GM21786 (cell line): ENCODE measurements around the gene KLHDC7B.
A peak's percentile ranks its signal among the peaks of the same experiment; 100 is the strongest.

Source experiments
- ATAC-seq: cut with Tn5 transposase; IDR thresholded peaks from one replicate; pipeline ENCODE4 v1.9.1; 2021; ENCODE audit not compliant: unreplicated experiment

Gene KLHDC7B

DNA sequence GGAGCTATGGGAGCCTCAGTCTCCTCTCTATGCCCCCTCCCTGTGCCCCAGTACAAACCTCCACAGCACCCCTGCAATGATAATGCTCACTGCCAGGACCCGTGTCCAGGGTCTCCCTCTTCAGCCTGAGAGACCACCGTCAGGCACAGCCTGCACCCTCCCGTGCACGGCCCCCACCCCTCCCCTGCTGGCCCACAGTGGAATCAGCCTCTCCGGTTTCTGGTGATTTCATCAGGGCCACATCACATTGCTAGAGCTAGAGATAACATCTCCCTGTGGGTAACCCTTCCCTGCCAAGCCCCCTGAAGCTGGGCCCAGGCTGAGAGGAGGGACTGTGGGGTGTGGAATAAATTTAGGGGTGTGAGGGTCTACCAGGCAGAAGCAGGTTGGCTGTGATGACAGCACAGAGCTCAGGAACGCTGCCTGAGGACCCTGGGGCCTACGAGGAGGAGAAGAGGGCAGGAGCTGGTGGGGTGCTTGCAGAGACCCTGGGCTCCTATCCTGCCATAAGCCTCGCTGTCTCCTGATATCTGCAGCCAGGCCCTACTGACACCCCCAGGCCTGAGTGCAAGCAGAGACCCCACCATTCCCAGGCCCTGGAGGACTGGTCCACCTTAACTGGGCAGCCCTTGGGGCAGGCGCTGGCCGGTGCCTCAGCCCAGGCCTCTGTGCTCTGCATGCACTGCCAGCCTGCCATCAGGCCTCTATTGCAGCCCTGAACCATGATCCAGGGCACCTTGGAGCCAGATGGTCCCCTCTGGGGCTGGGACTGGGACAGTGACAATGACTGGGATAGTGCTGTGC is at the start of gene KLHDC7B:
Gene KLHDC7B, plus strand, starts transcription at position 378 of the 804 bp plus-strand sequence. Its CDS starts 345 bp downstream, at position 723.
- ATAC-seq: no peak

DNA sequence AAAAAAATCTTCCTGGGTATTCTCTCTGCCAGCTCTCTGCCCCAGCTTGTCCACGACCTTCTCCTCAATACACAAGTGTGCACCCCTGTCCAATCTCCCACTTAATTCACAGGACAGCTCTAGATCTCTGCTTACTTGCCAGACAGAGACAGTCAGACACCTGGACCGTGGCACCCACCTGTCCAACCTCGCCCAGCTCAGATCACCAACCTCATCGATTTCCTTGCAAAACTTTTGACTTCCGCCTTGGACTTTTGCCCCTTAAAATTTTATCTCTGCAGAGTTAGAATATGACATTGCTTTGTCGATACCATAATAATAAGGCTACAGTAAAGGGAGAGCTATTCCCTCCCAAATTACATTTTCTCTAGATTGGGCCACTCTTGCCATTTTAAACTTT is 48.6 kb upstream of the KLHDC7B start:
- ATAC-seq: no peak

DNA sequence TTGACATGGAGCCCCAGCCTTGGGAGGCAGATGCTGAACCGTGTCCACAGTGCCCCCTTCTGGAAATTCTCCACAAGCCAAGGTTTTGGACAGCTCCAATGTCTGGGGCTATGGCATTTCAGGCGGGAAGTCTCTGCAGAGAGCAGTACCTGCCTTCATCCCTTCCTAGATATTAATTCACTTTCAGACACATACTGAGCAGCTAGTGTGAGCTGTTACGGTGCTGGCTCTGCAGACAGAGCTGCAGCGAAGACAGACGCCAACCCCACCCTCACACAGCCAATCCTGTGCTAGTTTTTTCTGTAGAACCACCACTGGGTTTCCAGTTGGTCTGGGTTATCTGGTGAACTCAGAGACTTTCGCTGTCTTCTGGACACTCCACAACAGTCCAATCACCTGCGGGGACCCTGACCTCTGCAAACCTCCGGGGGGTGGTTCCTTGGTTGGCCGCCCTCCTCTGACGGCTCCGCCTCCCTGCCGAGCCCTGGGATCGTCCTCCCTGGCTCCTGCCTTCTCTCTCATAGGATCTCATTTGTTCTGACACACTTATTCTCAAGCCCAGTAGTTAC is 47.3 kb upstream of the KLHDC7B start:
- no peak for ATAC-seq

DNA sequence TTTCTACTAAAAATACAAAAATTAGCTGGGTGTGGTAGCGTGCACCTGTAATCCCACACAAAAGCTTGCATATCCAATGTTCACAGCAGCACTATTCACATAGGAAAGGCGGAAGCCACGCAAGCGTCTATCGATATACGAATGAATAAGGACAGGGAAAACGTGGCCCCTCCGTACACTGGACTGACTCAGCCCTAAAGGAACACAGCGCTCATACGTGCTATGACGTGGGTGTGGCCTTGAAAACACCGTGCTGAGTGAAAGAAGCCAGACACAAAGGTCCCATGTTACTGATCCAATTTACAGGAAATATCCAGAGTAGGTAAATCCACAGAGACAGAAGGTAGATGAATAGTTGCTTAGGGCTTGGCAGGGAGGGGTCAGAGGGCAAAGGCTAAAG is 45.2 kb upstream of the KLHDC7B start:
- no peak for ATAC-seq

DNA sequence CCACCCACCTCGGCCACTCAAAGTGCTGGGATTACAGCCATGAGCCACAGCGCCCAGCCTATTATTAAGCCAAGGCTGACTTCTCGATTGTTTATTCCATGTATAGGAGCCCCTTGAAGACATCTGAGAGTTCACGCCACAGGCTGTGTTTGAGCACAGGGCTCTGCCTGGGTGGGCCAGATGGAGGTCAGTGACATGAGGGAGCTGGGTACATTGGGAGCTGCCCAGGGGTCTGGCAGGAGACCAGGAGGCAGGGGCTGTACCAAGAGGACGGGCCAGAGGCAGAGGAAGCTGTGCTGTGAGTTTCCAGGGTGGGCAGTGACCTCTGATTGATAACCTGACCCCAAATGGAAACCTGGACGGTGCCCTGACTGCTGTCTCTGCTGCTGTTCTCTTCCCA is 43.6 kb upstream of the KLHDC7B start:
- no peak for ATAC-seq

DNA sequence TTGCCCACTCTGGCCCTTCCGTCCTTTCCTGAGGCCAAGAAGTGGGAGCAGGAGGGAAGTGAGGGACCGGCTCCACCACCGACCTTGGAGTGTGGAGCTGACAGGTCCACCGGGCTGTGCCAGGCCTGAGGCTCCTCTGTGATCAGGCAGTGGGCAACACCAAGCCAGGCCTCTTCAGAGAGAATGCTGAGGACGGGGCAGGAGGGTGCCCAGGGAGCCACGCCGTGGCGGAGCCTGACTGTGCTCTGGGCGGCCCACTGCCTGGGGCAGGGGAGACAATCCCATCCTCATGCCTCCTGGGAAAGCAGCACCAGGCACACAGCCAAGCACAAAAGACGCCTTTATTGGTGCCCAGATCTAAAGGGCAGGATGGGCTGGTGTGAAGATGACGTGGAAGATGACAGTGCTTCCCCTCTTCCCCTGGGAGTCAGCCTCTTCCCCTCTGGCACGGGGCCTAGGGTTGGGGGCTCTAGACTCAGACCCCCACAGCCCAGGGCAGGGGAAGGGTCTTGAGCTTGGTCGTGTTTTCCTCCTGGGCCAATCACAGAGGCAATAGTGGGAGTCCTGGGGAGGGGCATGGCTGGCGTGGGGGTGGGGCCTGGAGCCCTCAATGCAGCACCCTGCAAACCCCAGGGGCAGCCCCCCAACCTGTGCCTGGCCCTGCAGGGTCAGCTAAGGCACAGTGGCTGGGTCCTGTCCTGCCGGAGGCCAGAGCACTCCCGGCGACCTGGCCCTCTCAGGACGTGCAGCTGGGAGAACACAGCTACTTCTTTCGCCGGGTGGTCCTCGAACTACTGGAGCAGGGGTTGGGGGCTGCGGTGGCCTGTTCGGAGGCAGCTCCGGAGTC is 42.8 kb upstream of the KLHDC7B start:
- ATAC-seq: no peak

DNA sequence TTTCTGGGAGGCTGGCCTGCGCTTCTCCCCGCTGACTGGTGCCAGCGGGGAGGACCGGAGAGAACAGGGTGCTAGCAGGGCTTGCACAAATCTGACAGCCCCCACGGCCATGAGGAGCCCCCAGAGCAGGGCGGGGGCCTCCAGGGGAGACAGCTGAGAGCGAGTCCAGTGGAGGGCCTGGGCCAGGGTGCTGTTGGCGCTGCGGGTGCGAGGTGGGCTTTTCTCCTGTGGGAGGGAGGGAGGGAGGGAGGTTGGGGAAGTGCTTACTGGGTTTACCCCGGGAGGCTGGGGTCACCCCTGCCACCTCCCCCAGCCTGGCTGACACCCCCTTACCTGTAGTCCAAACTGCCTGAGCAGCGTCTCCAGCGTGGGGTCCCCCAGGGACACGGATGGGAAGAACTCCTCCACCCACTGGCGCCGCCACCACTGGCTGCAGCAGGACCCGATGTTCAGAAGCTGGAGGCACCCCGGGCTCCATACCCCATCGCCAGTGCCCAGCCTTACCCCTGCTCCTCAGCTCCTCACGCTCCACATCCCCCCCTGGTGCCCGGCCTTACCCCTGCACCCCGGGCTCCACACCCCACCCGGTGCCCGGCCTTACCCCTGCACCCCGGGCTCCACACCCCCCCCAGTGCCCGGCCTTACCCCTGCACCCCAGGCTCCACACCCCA is 42.1 kb upstream of the KLHDC7B start:
- no peak for ATAC-seq

DNA sequence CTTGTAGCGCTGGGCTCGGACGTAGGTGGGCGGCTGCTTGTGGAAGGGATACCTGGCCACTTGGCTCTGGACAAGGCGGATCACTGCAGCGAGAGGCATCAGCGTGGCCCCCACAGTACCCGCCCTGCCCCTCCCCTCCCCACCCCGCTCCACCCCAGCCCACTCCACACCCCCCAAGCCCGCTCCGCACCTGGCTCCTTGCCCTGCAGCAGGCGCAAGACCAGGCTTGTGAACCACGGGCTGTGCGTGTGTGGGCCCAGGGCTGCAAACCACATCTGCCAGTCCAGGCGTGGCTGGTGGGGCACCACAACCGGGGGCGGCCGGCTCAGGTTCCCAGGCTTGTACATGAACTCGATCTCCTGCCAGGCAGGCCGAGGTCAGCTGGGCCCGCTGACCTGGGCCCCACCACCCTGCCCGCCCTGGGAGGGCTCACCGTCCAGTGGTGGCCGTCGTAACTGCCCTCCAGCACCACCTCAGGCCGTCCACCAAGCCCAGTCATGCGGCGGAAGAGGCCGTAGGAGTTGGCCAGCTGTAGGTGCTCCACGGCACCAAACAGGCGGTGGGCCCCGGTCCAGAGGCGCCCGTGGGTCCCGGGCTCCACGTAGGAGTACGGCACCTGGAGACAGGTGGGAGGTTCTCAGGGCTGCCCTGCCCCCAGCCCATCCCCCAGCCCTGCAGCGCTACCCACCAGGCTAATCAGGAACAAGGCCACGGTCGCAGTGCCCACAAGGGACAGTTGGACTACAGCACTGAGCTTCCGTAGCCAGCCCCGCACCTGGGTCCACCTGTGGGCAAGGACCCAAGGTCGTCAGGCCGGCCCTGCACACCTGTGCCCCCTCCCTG is 41.1 kb upstream of the KLHDC7B start:
- ATAC-seq: no peak

DNA sequence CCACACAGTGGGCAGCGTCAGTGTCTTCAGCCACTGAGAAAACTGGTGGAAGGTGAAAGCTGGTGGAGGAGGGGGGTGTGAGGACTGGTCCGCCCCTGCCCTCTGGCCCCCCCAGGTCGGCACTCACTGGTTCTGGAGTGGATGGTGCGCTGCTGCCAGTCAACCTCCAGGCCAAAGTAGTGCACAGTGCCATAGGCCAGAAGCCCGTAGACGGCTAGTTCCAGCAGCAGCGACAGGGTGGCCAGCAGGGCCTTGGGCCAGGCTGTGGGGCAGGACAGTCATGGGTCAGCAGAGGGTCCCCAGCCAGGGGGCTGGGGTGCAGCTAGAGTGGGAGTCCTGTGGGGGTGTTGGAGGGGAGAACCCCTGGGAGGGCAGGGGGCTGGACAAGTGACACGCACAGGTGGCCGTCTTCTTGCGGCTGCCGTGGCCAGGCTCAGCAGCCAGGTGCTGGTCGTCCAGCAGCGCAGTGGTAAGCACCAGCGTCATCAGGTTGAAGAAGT is 40.4 kb upstream of the KLHDC7B start:
- ATAC-seq: no peak

DNA sequence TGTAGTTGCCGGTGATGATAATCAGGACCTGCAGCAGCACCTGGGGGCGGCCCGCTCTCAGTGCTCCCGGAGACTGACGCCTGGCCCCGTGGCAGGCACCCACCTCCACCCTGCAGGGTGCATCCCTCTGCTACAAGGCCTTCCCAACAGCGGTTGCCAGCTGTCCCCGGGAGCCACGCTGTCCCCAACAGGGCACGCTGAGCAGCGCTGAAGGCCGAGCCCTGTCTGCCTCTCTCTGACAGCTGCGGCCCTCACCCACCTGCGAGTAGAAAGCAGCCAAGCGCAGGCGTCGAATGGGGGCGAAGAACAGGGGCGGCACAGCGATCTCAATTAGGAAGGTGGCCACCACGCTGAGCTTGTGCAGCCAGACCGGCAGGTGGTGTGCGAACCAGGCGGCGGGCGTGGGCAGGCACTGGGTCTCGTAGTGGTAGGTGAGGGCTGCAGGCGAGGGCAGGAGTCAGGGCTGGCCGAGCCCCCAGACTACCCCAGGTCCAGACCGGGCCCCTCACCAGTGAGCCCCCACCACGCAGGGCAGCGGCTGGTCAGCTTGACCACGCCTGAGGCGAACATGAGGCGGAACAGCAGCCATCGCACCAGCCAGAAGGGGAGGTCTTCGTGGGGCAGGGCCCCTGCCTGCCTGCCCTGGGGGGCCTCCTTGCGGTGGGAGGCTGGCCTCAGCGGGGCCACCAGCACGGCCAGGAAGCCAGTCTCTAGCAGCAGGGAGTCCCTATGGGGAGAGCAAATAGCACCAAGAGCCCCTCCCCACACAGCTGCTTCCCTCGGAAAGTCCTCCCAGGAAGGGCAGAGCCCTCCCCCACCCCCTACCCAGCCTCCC is 39.7 kb upstream of the KLHDC7B start:
- no peak for ATAC-seq

DNA sequence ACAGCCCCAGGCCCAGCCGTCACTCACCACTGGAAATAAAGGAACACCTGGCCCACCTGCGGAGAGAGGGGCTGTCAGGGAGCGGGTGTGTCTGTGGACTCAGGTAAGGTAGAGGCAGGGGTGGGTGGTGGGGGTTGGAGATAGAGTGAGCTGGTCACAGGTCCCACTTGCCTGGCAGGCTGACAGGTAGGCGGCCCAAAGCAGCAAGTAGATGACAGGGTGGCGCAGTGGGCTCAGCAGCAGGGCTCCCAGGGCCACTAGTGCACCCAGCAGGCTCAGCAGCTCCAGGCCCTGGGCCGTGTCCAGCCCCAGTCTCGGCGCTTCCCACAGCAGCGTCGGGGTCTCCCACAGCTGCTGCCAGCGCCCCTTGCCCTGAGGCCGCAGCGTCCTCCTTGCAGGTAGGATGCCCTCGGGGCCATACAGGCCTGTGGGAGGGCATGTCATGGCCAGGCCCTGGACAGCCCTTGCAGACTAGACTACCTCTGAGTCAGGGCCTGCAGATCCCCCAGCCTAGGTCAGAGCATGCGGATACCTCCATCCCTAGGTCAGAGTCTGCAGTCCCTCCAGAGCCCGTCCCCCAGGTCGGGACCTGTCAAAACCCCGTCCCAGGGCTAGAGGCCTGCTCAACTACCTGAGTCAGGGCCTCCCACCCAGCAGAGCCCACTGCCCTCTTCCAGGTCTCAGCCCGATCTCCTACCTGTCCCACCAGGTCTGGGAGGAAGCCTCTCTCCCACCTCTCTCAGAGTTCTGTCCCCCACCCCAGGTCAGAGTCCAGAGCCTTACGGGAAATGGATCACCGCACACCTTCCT is 38.9 kb upstream of the KLHDC7B start:
- ATAC-seq: no peak

DNA sequence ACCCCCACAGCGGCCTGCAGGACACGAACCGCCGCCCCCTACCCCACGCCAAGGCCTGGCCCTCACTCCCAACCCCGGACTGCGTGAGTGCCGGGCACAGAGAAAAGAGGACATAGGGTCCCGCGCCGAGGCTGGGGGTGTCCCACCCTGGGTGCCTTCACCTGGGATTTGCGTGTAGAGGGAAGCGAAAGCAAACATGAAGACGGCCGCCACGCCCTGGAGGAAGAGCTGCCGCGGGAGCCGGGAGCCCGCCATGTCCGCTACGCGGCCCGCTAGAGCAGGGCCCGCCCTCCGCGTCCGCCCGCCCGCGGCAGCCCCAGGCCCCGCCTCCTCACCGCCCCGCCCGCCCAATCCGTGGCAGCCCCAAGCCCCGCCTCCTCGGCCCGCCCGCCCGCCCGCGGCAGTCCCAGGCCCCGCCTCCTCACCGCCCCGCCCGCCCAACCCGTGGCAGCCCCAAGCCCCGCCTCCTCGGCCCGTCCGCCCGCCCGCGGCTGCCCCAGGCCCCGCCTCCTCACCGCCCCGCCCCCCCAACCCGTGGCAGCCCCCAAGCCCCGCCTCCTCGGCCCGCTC is 38.2 kb upstream of the KLHDC7B start, which contains the start of gene LMF2:
Gene LMF2, minus strand, starts transcription at position 282 of the 570 bp plus-strand sequence. Its CDS starts 27 bp downstream, at position 255.
- peak; percentile 45 for ATAC-seq

DNA sequence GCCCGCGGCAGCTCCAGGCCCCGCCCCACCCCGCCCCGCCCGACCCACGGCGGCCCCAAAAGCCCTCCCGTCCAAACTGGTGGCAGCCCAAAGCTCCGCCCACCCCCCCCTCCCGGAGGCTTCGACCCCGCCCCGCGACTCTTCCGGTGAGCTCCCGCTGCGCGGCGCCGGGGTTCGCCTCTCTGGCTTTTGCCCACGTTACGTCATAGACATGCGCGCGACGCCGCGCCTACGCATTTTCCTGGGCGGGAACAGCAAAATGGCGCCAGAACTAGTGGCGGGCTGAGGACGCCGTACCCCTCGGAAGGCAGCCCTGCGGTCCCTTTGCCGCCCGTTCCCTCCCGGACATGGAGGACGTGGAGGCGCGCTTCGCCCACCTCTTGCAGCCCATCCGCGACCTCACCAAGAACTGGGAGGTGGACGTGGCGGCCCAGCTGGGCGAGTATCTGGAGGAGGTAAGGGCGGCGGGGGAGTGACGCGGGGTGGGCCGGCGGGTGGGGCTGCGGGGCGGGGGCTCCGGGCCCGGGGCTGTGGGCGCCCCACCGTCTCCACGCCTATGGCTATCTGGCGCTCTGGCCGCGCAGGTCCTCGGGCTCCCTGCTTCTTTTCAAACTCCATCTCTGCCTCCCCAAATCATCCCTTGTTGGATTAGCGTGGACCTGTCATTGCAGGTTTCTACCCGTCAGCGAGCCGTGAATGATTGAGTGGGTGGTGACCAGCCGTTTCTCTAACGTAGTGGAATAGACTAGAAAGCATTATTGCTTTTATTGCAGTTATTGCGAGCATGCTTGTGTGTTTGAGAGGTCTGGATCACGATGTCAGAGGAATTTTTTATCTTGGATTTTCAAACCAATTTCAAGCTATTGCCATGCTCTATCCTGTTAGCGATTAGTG is 37.5 kb upstream of the KLHDC7B start, which contains the start of gene NCAPH2:
Gene NCAPH2, plus strand, starts transcription at position 234 of the 894 bp plus-strand sequence. Its CDS starts 114 bp downstream, at position 348.
- ATAC-seq: peak; percentile 73

DNA sequence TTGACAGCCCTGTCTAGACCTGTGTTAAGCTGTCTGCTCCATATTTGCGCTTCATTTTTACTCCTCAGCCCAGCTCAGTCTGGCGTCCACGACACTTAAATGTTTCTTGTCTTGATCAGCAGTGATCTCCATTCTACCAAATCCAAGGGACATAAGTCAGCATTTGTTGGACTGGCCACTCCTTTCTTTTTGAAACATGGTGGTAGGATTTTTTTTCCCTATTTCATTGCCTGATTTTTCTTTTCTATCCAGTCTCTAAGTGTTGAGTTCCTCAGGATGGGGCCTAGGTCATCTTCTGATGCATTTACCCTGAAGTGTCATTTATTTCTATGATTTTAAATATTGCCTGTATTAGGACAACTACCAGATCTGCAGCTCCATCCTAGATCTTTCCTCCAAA is 36.8 kb upstream of the KLHDC7B start:
- ATAC-seq: no peak

DNA sequence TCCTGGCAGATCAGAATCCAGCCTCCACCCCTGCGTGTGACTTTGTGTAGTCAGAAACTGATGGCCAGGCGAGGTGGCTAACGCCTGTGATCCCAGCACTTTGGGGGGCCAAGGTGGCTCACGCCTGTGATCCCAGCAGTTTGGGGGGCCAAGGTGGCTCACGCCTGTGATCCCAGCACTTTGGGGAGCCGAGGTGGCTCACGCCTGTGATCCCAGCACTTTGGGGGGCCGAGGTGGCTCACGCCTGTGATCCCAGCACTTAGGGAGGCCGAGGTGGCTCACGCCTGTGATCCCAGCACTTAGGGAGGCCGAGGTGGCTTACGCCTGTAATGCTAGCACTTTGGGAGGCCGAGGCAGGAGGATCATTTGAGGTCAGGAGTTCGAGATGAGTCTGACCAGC is 32.5 kb upstream of the KLHDC7B start:
- ATAC-seq: no peak

DNA sequence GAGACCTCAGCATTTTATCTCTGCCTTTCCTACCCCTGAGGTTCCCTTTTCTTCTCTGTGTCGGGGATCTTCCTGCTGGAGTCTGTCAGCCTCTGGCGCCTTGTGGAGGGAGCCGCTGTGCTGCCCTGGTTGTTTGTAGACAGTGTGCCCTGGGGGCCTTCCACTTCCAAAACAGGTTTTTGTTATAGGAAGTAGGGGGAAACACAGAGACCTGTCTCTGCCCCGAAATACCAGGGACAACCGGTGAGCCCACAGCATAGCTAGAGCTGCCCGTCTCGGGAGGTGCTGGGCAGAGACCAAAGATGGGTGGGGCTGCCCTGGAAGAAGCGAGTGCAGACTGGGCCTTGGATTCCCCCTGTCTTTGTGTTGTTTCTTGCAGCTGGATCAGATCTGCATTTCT is 29.6 kb upstream of the KLHDC7B start:
- no peak for ATAC-seq

DNA sequence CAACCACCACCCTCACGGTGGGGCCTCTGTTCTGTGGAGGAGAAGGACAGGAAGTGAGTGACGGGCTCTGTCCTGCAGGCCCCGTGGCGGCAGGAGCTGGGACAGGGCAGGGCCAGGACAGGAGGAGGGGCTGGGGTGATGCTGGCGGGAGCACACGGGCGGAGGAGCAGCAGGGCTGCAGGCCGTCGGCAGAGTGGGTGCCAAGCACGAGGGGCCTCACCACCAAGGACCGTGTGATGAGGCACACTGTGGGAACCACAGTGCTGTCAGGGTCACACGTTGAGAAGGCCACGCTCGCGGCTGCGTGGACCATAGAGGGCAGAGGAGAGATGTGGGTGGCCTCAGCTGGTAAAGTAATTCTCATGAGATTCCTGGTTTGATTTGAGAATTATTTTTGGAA is 28.8 kb upstream of the KLHDC7B start:
- ATAC-seq: no peak
